ENCODE data around the gene KRTAP9-6. TPM values are rescaled to one million over a fixed set of nuclear protein-coding genes. Genes with fewer than 3 reads are reported as not detected.

Gene KRTAP9-6
- total RNA-seq, 1 donor from 2014 or later: not detected

Other genes with a start within 250 kb of the KRTAP9-6 start
- gene KRTAP1-5, start 238.2 kb upstream of the KRTAP9-6 start, total RNA-seq: not detected in 2 replicates
- gene KRTAP1-4, start 235.2 kb upstream of the KRTAP9-6 start, total RNA-seq: not detected in 2 replicates
- gene KRTAP1-3, start 230.5 kb upstream of the KRTAP9-6 start, total RNA-seq: not detected in 2 replicates
- not detected in 2 replicates for gene KRTAP1-1, start 223.9 kb upstream of the KRTAP9-6 start, total RNA-seq
- not detected in 2 replicates for gene KRTAP2-1, start 218.1 kb upstream of the KRTAP9-6 start, total RNA-seq
- not detected in 2 replicates for gene KRTAP2-2, start 210.1 kb upstream of the KRTAP9-6 start, total RNA-seq
- gene KRTAP2-3, start 205.3 kb upstream of the KRTAP9-6 start, total RNA-seq: not detected in 2 replicates
- not detected in 2 replicates for gene KRTAP2-4, start 199.5 kb upstream of the KRTAP9-6 start, total RNA-seq
- gene KRTAP4-7, start 181.2 kb upstream of the KRTAP9-6 start, total RNA-seq: not detected in 2 replicates
- gene KRTAP4-8, start 167.2 kb upstream of the KRTAP9-6 start, total RNA-seq: not detected in 2 replicates
- not detected in 2 replicates for gene KRTAP4-16, start 163.2 kb upstream of the KRTAP9-6 start, total RNA-seq
- not detected in 2 replicates for gene KRTAP4-9, start 160.0 kb upstream of the KRTAP9-6 start, total RNA-seq
- not detected in 2 replicates for gene KRTAP4-11, start 147.0 kb upstream of the KRTAP9-6 start, total RNA-seq
- gene KRTAP4-12, start 141.2 kb upstream of the KRTAP9-6 start, total RNA-seq: not detected in 2 replicates
- gene KRTAP4-6, start 124.8 kb upstream of the KRTAP9-6 start, total RNA-seq: not detected in 2 replicates
- gene KRTAP4-5, start 115.6 kb upstream of the KRTAP9-6 start, total RNA-seq: not detected in 2 replicates
- not detected in 2 replicates for gene KRTAP4-4, start 104.6 kb upstream of the KRTAP9-6 start, total RNA-seq
- gene KRTAP4-3, start 97.2 kb upstream of the KRTAP9-6 start, total RNA-seq: not detected in 2 replicates
- not detected in 2 replicates for gene KRTAP4-2, start 87.2 kb upstream of the KRTAP9-6 start, total RNA-seq
- not detected in 2 replicates for gene KRTAP4-1, start 80.5 kb upstream of the KRTAP9-6 start, total RNA-seq
- not detected in 2 replicates for gene KRTAP9-1, start 75.5 kb upstream of the KRTAP9-6 start, total RNA-seq
- not detected in 2 replicates for gene KRTAP9-2, start 38.7 kb upstream of the KRTAP9-6 start, total RNA-seq
- gene KRTAP9-3, start 32.9 kb upstream of the KRTAP9-6 start, total RNA-seq: not detected in 2 replicates
- gene KRTAP9-8, start 27.4 kb upstream of the KRTAP9-6 start, total RNA-seq: not detected in 2 replicates
- gene KRTAP9-4, start 15.7 kb upstream of the KRTAP9-6 start, total RNA-seq: not detected in 2 replicates
- not detected in 2 replicates for gene KRTAP9-9, start 10.0 kb upstream of the KRTAP9-6 start, total RNA-seq
- not detected in 2 replicates for gene KRTAP9-7, start 10.3 kb downstream of the KRTAP9-6 start, total RNA-seq
- gene KRTAP29-1, start 37.5 kb downstream of the KRTAP9-6 start, total RNA-seq: not detected in 2 replicates
- gene KRTAP16-1, start 43.9 kb downstream of the KRTAP9-6 start, total RNA-seq: not detected in 2 replicates
- not detected in 2 replicates for gene KRTAP17-1, start 50.3 kb downstream of the KRTAP9-6 start, total RNA-seq
- not detected in 2 replicates for gene KRT33A, start 85.5 kb downstream of the KRTAP9-6 start, total RNA-seq
- gene KRT33B, start 104.4 kb downstream of the KRTAP9-6 start, total RNA-seq: not detected in 2 replicates
- not detected in 2 replicates for gene KRT34, start 116.9 kb downstream of the KRTAP9-6 start, total RNA-seq
- gene KRT31, start 132.2 kb downstream of the KRTAP9-6 start, total RNA-seq: not detected in 2 replicates
- gene KRT37, start 159.2 kb downstream of the KRTAP9-6 start, total RNA-seq: not detected in 2 replicates
- gene KRT38, start 175.6 kb downstream of the KRTAP9-6 start, total RNA-seq: not detected in 2 replicates
- not detected in 2 replicates for gene KRT32, start 202.0 kb downstream of the KRTAP9-6 start, total RNA-seq
- not detected in 2 replicates for gene KRT35, start 215.8 kb downstream of the KRTAP9-6 start, total RNA-seq
- gene KRT36, start 224.5 kb downstream of the KRTAP9-6 start, total RNA-seq: not detected in 2 replicates
- under 0.01 TPM in 1 of 2 replicates, not detected in the other for gene KRT13, start 240.2 kb downstream of the KRTAP9-6 start, total RNA-seq